Measurements from ENCODE around the gene M1AP. TPM values are rescaled to one million over a fixed set of nuclear protein-coding genes. Genes with fewer than 3 reads are reported as not detected.

Gene M1AP
- polyA plus RNA-seq, 2 of the 4 experiments (the other 2 are of a cell fraction): not detected

GRCh38 chr2:74690571-74690970 is 42.4 kb upstream of the M1AP start:
- no peak overlapping the region for H3K4me2 ChIP-seq
- H3K4me3 ChIP-seq: no peak overlapping the region
- H3K27ac ChIP-seq: no peak overlapping the region
- POLR2A ChIA-PET: no interaction called here
- peak; percentile 85 to 94 for ATAC-seq
- CTCF ChIA-PET: interaction anchor here (0.6 to 3.0 kb wide), 33 partner anchors 8 to 918 kb away, joined by 3 to 132 read pairs (median 4); no protein-coding TSS in a partner anchor
- TF ChIP-seq NPAS2 (CRISPR knock-in tag; IDR thresholded peaks at IDR 0.05; ENCODE audit: borderline replicate concordance) (no peak), BCL3 (IDR thresholded peaks at IDR 0.05) (no peak), HOXA7 (CRISPR knock-in tag; IDR thresholded peaks at IDR 0.05) (no peak), SMC3 (IDR thresholded peaks at IDR 0.05) (peak; percentile 91), RAD21 (conservative IDR thresholded peaks at IDR 0.05 in 1 of 2, IDR thresholded peaks at IDR 0.05 in 1 of 2) (peak; percentile 96 to 99), CTCF (IDR thresholded peaks at IDR 0.05) (peak; percentile 97)
- peak; percentile 70 to 73 for DNase-seq (ENCODE audit: low read depth in 1 of 2, low spot score in 1 of 2)
- 2% methylated on average over 4 of the region's 4 CpGs for whole genome bisulfite sequencing (ENCODE audit: missing lambda C conversion rate)
- H3K4me1 ChIP-seq: no peaks in the 10 kb centered on the region; the same call in 2 of the 3 replicates
- peak; percentile 13 for FAIRE-seq
- no peaks in the 10 kb centered on the region for H3K9me3 ChIP-seq

DNA sequence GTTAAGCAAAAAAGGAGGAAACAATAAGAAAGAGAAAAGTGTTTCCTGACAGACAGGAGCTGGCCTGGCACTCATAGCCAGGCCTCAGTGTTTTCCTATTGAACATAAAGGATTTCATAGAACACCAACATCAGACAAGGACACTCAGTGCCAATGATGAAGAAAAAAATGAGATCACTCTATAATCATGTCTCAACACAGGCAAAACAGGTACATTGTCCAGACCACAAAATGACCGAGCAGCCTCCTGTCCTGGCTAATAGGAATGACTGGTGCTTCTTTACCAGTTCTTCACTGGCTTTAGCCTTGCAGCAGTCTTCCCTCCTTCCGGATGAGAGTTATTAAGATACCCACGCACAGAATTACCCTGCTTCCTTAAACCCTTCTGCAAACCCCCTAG is 41.5 kb upstream of the M1AP start:
- FAIRE-seq: no peak
- ATAC-seq: no peak

GRCh38 chr2:74688881-74689280 is 40.8 kb upstream of the M1AP start:
- DNase-seq (ENCODE audit: low read depth in 1 of 2, low spot score in 1 of 2): no peak
- Histone ChIP-seq H3K4me3 (no peak overlapping the region), H3K9me3 (no peaks in the 10 kb centered on the region), H3K4me1 (no peaks in the 10 kb centered on the region; the same call in 2 of the 3 replicates), H3K27ac (no peak overlapping the region), H3K4me2 (no peak overlapping the region)
- WGBS (ENCODE audit: missing lambda C conversion rate): 91% methylated on average over 1 of the region's 1 CpG
- ATAC-seq: no peak
- FAIRE-seq: no peak
- ChIA-PET POLR2A (no interaction called here), CTCF (interaction anchor here (0.7 to 4.0 kb wide), 11 partner anchors 10 to 411 kb away, joined by 3 to 74 read pairs (median 4); no protein-coding TSS in a partner anchor)
- no peak for TF ChIP-seq PHF8 (IDR thresholded peaks at IDR 0.05; ENCODE audit: borderline replicate concordance, low read depth)
- TF ChIP-seq, protein P1, sequence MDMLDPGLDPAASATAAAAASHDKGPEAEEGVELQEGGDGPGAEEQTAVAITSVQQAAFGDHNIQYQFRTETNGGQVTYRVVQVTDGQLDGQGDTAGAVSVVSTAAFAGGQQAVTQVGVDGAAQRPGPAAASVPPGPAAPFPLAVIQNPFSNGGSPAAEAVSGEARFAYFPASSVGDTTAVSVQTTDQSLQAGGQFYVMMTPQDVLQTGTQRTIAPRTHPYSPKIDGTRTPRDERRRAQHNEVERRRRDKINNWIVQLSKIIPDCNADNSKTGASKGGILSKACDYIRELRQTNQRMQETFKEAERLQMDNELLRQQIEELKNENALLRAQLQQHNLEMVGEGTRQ (IDR thresholded peaks at IDR 0.05): no peak
- no peak for TF ChIP-seq TFCP2L1 (CRISPR knock-in tag; IDR thresholded peaks at IDR 0.05)
- no peak for TF ChIP-seq RFX5 (IDR thresholded peaks at IDR 0.05)
- TF ChIP-seq NFE2L2 (conservative IDR thresholded peaks at IDR 0.05; ENCODE audit: low read length): no peak
- TF ChIP-seq MYC (IDR thresholded peaks at IDR 0.05; ENCODE audit: borderline replicate concordance, low read length): no peak
- TF ChIP-seq JUN (IDR thresholded peaks at IDR 0.05): no peak
- TF ChIP-seq CBX8 (IDR thresholded peaks at IDR 0.05): no peak
- TF ChIP-seq PBX3 (IDR thresholded peaks at IDR 0.05): no peak
- no peak for TF ChIP-seq CTCF (IDR thresholded peaks at IDR 0.05)
- TF ChIP-seq, protein P2, sequence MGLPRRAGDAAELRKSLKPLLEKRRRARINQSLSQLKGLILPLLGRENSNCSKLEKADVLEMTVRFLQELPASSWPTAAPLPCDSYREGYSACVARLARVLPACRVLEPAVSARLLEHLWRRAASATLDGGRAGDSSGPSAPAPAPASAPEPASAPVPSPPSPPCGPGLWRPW (IDR thresholded peaks at IDR 0.05): no peak
- TF ChIP-seq RAD21 (conservative IDR thresholded peaks at IDR 0.05 in 1 of 2, IDR thresholded peaks at IDR 0.05 in 1 of 2): no peak
- no peak for TF ChIP-seq EHF (CRISPR knock-in tag; IDR thresholded peaks at IDR 0.05)
- TF ChIP-seq HEYL (CRISPR knock-in tag; IDR thresholded peaks at IDR 0.05): no peak
- TF ChIP-seq E2F6 (IDR thresholded peaks at IDR 0.05; ENCODE audit: borderline replicate concordance, low read depth): no peak
- no peak for TF ChIP-seq HOXB5 (CRISPR knock-in tag; IDR thresholded peaks at IDR 0.05)

More for the DNA sequence above, 41.5 kb upstream of the M1AP start:
- Histone ChIP-seq H3K27ac (no peak overlapping the region), H3K4me2 (no peak overlapping the region), H3K4me1 (no peaks in the 10 kb centered on the region; the same call in 2 of the 3 replicates), H3K9me3 (no peaks in the 10 kb centered on the region), H3K4me3 (no peak overlapping the region)
- TF ChIP-seq MAX (IDR thresholded peaks at IDR 0.05) (no peak), TP53 (CRISPR knock-in tag; IDR thresholded peaks at IDR 0.05) (no peak), EHMT2 (IDR thresholded peaks at IDR 0.05; ENCODE audit: low read depth) (no peak)
- ChIA-PET CTCF (interaction anchor here (0.7 to 4.0 kb wide), 7 partner anchors 50 to 196 kb away, joined by 3 to 74 read pairs (median 4); no protein-coding TSS in a partner anchor), POLR2A (no interaction called here)
- 29% methylated on average over 3 of the region's 3 CpGs for WGBS (ENCODE audit: missing lambda C conversion rate)
- no peak for DNase-seq (ENCODE audit: low read depth in 1 of 2, low spot score in 1 of 2)
